ENCODE data around the gene WEE1.
A peak's percentile ranks its signal among the peaks of the same experiment; 100 is the strongest.

WEE1 gene

GRCh38 chr11:9530901-9531625 is 42.4 kb upstream of the WEE1 start:
- Histone ChIP-seq H3K9ac (no peak overlapping the region), H3K79me2 (ENCODE audit: insufficient read depth, low read depth) (no peaks in the 10 kb centered on the region), H2AFZ (ENCODE audit: low read depth) (no peak overlapping the region), H3K4me3 (IDR thresholded peaks at IDR 0.05; ENCODE audit: insufficient read depth, low read depth, low read length) (no peak overlapping the region), H3K27ac (no peak overlapping the region), H3K4me2 (no peak overlapping the region), H3K27me3 (ENCODE audit: insufficient read depth, low read depth) (no peaks in the 10 kb centered on the region), H4K20me1 (ENCODE audit: insufficient read depth) (no peaks in the 10 kb centered on the region), H3K36me3 (ENCODE audit: insufficient read depth) (no peaks in the 10 kb centered on the region), H3K4me1 (ENCODE audit: low read depth, poor library complexity, severe bottlenecking) (no peaks in the 10 kb centered on the region)
- TF ChIP-seq CTCF (conservative IDR thresholded peaks at IDR 0.05; ENCODE audit: low read depth, low read length): no peak

DNA sequence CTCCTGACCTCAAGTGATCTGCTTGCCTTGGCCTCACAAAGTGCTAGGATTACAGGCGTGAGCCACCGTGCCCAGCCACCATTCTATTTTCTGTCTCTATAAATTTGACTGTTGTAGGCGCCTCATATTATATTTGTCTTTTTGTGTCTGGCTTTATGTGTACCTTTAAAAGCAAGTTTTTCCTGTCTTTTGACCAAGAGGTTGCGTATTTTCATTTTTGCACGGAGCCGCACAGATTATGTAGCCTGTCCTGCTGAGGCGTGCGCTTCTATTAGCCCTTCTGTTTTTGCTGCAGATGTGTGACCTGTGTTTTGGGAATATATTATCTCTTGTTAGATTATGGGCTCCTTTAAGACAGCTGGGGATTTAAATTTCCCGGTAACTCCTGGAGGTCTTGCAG is 40.4 kb upstream of the WEE1 start:
- H3K79me2 ChIP-seq (ENCODE audit: insufficient read depth, low read depth): no peaks in the 10 kb centered on the region
- H3K4me3 ChIP-seq (IDR thresholded peaks at IDR 0.05; ENCODE audit: insufficient read depth, low read depth, low read length): no peak overlapping the region
- no peaks in the 10 kb centered on the region for H3K4me1 ChIP-seq (ENCODE audit: low read depth, poor library complexity, severe bottlenecking)
- no peaks in the 10 kb centered on the region for H4K20me1 ChIP-seq (ENCODE audit: insufficient read depth)
- no peaks in the 10 kb centered on the region for H3K27me3 ChIP-seq (ENCODE audit: insufficient read depth, low read depth)
- H3K27ac ChIP-seq: no peak overlapping the region
- H3K9ac ChIP-seq: no peak overlapping the region
- H3K36me3 ChIP-seq (ENCODE audit: insufficient read depth): no peaks in the 10 kb centered on the region
- TF ChIP-seq CTCF (conservative IDR thresholded peaks at IDR 0.05; ENCODE audit: low read depth, low read length): no peak
- no peak overlapping the region for H2AFZ ChIP-seq (ENCODE audit: low read depth)
- H3K4me2 ChIP-seq: no peak overlapping the region

DNA sequence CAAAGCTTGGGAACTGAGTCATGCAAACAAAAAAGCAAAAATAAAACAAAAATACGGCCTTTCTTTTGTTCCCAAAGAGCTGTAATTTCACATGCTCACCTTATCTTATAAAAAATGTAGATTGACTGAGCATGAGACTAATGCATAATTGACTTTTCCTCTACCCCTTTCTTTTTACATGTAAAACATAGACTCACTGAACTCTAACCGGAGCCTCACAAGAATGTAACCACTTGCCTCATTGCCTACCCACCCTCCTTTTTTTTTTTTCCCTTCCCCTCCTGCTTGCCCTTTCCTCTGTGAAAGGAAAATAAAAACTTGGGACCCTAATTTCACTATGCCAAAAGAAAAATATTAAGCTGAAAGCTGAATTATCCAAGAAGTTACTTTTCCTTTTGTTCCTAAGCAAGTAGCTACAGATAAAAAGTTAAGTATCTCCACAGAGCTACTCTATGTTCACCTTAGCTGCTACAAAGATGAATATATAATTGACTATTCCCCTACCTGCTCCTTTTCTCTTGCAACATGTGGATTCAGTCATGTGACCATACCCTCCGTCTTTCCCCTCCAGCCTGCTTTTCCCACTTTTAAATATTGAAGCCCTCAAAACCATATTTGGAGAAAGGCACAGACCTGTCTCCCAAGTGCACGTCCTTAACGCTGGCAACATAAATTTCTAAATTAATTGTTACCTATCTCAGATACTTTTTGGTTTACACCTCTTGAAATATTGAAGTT is 39.6 kb upstream of the WEE1 start:
- H3K79me2 ChIP-seq (ENCODE audit: insufficient read depth, low read depth): no peaks in the 10 kb centered on the region
- H3K27ac ChIP-seq: no peak overlapping the region
- H3K4me3 ChIP-seq (IDR thresholded peaks at IDR 0.05; ENCODE audit: insufficient read depth, low read depth, low read length): no peak overlapping the region
- TF ChIP-seq CTCF (conservative IDR thresholded peaks at IDR 0.05; ENCODE audit: low read depth, low read length): no peak
- H3K4me2 ChIP-seq: no peak overlapping the region
- no peak overlapping the region for H3K9ac ChIP-seq
- no peaks in the 10 kb centered on the region for H3K27me3 ChIP-seq (ENCODE audit: insufficient read depth, low read depth)
- H2AFZ ChIP-seq (ENCODE audit: low read depth): no peak overlapping the region
- no peaks in the 10 kb centered on the region for H4K20me1 ChIP-seq (ENCODE audit: insufficient read depth)
- no peaks in the 10 kb centered on the region for H3K36me3 ChIP-seq (ENCODE audit: insufficient read depth)
- H3K4me1 ChIP-seq (ENCODE audit: low read depth, poor library complexity, severe bottlenecking): no peaks in the 10 kb centered on the region

GRCh38 chr11:9535189-9535781 is 38.2 kb upstream of the WEE1 start:
- H3K4me1 ChIP-seq (ENCODE audit: low read depth, poor library complexity, severe bottlenecking): no peaks in the 10 kb centered on the region
- H3K79me2 ChIP-seq (ENCODE audit: insufficient read depth, low read depth): no peaks in the 10 kb centered on the region
- no peaks in the 10 kb centered on the region for H3K36me3 ChIP-seq (ENCODE audit: insufficient read depth)
- H2AFZ ChIP-seq (ENCODE audit: low read depth): no peak overlapping the region
- no peak overlapping the region for H3K9ac ChIP-seq
- no peak overlapping the region for H3K27ac ChIP-seq
- no peak overlapping the region for H3K4me2 ChIP-seq
- TF ChIP-seq CTCF (conservative IDR thresholded peaks at IDR 0.05; ENCODE audit: low read depth, low read length): peak; percentile 91
- H3K4me3 ChIP-seq (IDR thresholded peaks at IDR 0.05; ENCODE audit: insufficient read depth, low read depth, low read length): no peak overlapping the region
- no peaks in the 10 kb centered on the region for H3K27me3 ChIP-seq (ENCODE audit: insufficient read depth, low read depth)
- no peaks in the 10 kb centered on the region for H4K20me1 ChIP-seq (ENCODE audit: insufficient read depth)

All from KMS-11 (cell line).